ENCODE measurements around the gene TEX51. TPM values are rescaled to one million over a fixed set of nuclear protein-coding genes. Genes with fewer than 3 reads are reported as not detected.

Gene TEX51
- total RNA-seq, 1 experiment from 2014 or later, result not detected

GRCh38 chr2:126851756-126852155 is 46.9 kb upstream of the TEX51 start (continued):
- TF ChIP-seq ZFX (IDR thresholded peaks at IDR 0.05), result no peak
- TF ChIP-seq ELF1 (IDR thresholded peaks at IDR 0.05; ENCODE audit: borderline replicate concordance, low read depth), result no peak
- no peak for TF ChIP-seq SP1 (IDR thresholded peaks at IDR 0.05; ENCODE audit: low read depth)

GRCh38 chr2:126852361-126852760 is 46.3 kb upstream of the TEX51 start:
- H2AFZ ChIP-seq (ENCODE audit: low read depth, low read length, poor library complexity, severe bottlenecking), result no peak overlapping the region
- no TSS peak for BruUV-seq (replicated peaks)
- no peaks in the 10 kb centered on the region for H3K9me2 ChIP-seq (ENCODE audit: insufficient read depth)
- ChIA-PET CTCF (no interaction called here), RAD21 (ENCODE audit: low non-redundant PET in 1 of 2, low total read pairs in 2 of 2, uncharacterized antibody in 2 of 2, unreplicated experiment in 2 of 2) (no interaction called here), POLR2A (no interaction called here)
- H3K36me3 ChIP-seq (ENCODE audit: control insufficient read depth in 1 of 2, insufficient read depth in 2 of 2, low read length in 2 of 2), result no peaks in the 10 kb centered on the region
- no peak for ATAC-seq
- H3K9me3 ChIP-seq (ENCODE audit: control insufficient read depth in 1 of 2, insufficient read depth in 1 of 2, low read depth in 1 of 2, low read length in 2 of 2), result no peaks in the 10 kb centered on the region
- no peak overlapping the region for H3K4me3 ChIP-seq (replicated peaks in 1 of 2; ENCODE audit: low read depth in 1 of 2, low read length in 2 of 2)
- no peak for DNase-seq (ENCODE audit: low read depth, low spot score)
- TF ChIP-seq CBX3 (IDR thresholded peaks at IDR 0.05; ENCODE audit: low read depth) (no peak), POLR2AphosphoS5 (IDR thresholded peaks at IDR 0.05; ENCODE audit: low read depth, low read length) (no peak), ZFX (IDR thresholded peaks at IDR 0.05) (no peak), RAD21 (IDR thresholded peaks at IDR 0.05; ENCODE audit: low read depth) (no peak), EGR1 (IDR thresholded peaks at IDR 0.05; ENCODE audit: low read depth) (no peak), SP1 (IDR thresholded peaks at IDR 0.05; ENCODE audit: low read depth) (no peak), ZBTB33 (IDR thresholded peaks at IDR 0.05; ENCODE audit: extremely low read depth, insufficient replicate concordance, low read length) (no peak), JUND (IDR thresholded peaks at IDR 0.05) (no peak), EZH2phosphoT487 (IDR thresholded peaks at IDR 0.05; ENCODE audit: borderline replicate concordance) (no peak), ZNF274 (IDR thresholded peaks at IDR 0.05; ENCODE audit: low read depth, low read length) (no peak), REST (IDR thresholded peaks at IDR 0.05; ENCODE audit: low read depth) (no peak), CTCF (IDR thresholded peaks at IDR 0.05 in 2 of 3, conservative IDR thresholded peaks at IDR 0.05 in 1 of 3; ENCODE audit: borderline replicate concordance in 1 of 3, insufficient read depth in 1 of 3, low read depth in 2 of 3, low read length in 2 of 3) (no peak)
- intact Hi-C loops (cut with micrococcal nuclease), result no loop called here
- H3K4me1 ChIP-seq (ENCODE audit: control insufficient read depth in 1 of 2, insufficient read depth in 2 of 2, low read length in 2 of 2), result no peaks in the 10 kb centered on the region
- H3K79me2 ChIP-seq (ENCODE audit: insufficient read depth, low read length), result no peaks in the 10 kb centered on the region
- H3K4me2 ChIP-seq (ENCODE audit: low read length), result no peak overlapping the region
- no peaks in the 10 kb centered on the region for H4K20me1 ChIP-seq (ENCODE audit: insufficient read depth)
- H3K27ac ChIP-seq (ENCODE audit: low read depth, low read length), result no peak overlapping the region
- no peak overlapping the region for H3K9ac ChIP-seq (ENCODE audit: low read length)
- H3K27me3 ChIP-seq (ENCODE audit: insufficient read depth, low read length), result peaks cover 43% of the 10 kb centered on the region

All from HCT116 (cell line).